Mesendoderm (in vitro differentiated cells): ENCODE results near the gene ARFIP2.

ENCODE experiments used
- DNase-seq: peaks from one replicate; pipeline ENCODE4 v3.0.0; 2013
- H2AK5ac ChIP-seq: 2 replicates; pipeline ENCODE4 v1.6.1; 2013; ENCODE audit warnings: low read length, inconsistent platforms
- H2BK120ac ChIP-seq: 2 replicates; pipeline ENCODE4 v1.6.1; 2013; ENCODE audit warnings: low read depth, mild to moderate bottlenecking, low read length, moderate library complexity, mixed read lengths
- H2BK15ac ChIP-seq: replicated peaks from 2 replicates; pipeline ENCODE4 v1.6.1; 2013; ENCODE audit warnings: low read depth, mild to moderate bottlenecking, moderate library complexity
- H2BK5ac ChIP-seq: 2 replicates; pipeline ENCODE4 v1.6.1; 2013; ENCODE audit warnings: low read length, inconsistent platforms
- H3K18ac ChIP-seq: 2 replicates; pipeline ENCODE4 v1.6.1; 2013; ENCODE audit warnings: mild to moderate bottlenecking, low read length, mixed read lengths
- H3K23ac ChIP-seq: one replicate; pipeline ENCODE4 v1.6.1; 2013; ENCODE audit warnings: low read length
- H3K27ac ChIP-seq: 2 replicates; pipeline ENCODE4 v1.5.1; 2013; ENCODE audit warnings: low read depth, mild to moderate bottlenecking, inconsistent platforms, low read length, moderate library complexity
- H3K27me3 ChIP-seq: 2 replicates; pipeline ENCODE4 v1.6.1; 2013; ENCODE audit warnings: low read length, control low read depth, mild to moderate bottlenecking, inconsistent platforms; ENCODE audit not compliant: insufficient read depth, poor library complexity
- H3K36me3 ChIP-seq: 2 replicates; pipeline ENCODE4 v1.6.1; 2013; ENCODE audit warnings: low read length, inconsistent platforms; ENCODE audit not compliant: control insufficient read depth, insufficient read depth
- H3K4ac ChIP-seq: one replicate; pipeline ENCODE4 v1.6.1; 2013; ENCODE audit warnings: low read depth, mild to moderate bottlenecking, low read length, moderate library complexity
- H3K4me1 ChIP-seq: 2 replicates; pipeline ENCODE4 v1.6.1; 2013; ENCODE audit warnings: low read depth, low read length, inconsistent platforms; ENCODE audit not compliant: control insufficient read depth
- H3K4me2 ChIP-seq: 2 replicates; pipeline ENCODE4 v1.6.1; 2013; ENCODE audit warnings: low read length
- H3K4me3 ChIP-seq: 2 replicates; pipeline ENCODE4 v1.5.1; 2013; ENCODE audit warnings: mild to moderate bottlenecking, low read length
- H3K56ac ChIP-seq: one replicate; pipeline ENCODE4 v1.6.1; 2013; ENCODE audit warnings: low read length
- H3K79me1 ChIP-seq: 2 replicates; pipeline ENCODE4 v1.6.1; 2013; ENCODE audit warnings: low read length, inconsistent platforms
- H3K79me2 ChIP-seq: 2 replicates; pipeline ENCODE4 v1.6.1; 2013; ENCODE audit warnings: mild to moderate bottlenecking, low read length; ENCODE audit not compliant: control insufficient read depth, insufficient read depth
- H3K9ac ChIP-seq: 2 replicates; pipeline ENCODE4 v1.6.1; 2013; ENCODE audit warnings: low read length, inconsistent platforms
- H4K5ac ChIP-seq: one replicate; pipeline ENCODE4 v1.6.1; 2013; ENCODE audit warnings: low read length
- H4K8ac ChIP-seq: one replicate; pipeline ENCODE4 v1.6.1; 2013; ENCODE audit warnings: low read depth, mild to moderate bottlenecking, control low read depth, low read length, moderate library complexity
- WGBS: extraction: QIAGEN DNeasy Blood & Tissue Kit; methylation state at CpG from one replicate; pipeline ENCODE4 v1.1.7; 2013; ENCODE audit warnings: low lambda C conversion rate, missing lambda C conversion rate; ENCODE audit not compliant: insufficient coverage; ENCODE audit errors: extremely low coverage; 5-methylcytosine and 5-hydroxymethylcytosine counted together

ARFIP2 gene

GRCh38 chr11:6480299-6480914 is 724 bp downstream of the ARFIP2 start:
- Histone ChIP-seq H3K56ac (peak overlapping the region; percentile 94), H3K27me3 (no peaks in the 10 kb centered on the region), H2BK120ac (no peak overlapping the region), H3K4me3 (peak overlapping the region; percentile 92), H3K27ac (no peak overlapping the region), H4K5ac (no peak overlapping the region), H2BK5ac (no peak overlapping the region), H3K9ac (peak overlapping the region; percentile 80), H3K18ac (no peak overlapping the region), H3K4ac (peak overlapping the region; percentile 29), H3K4me2 (peak overlapping the region; percentile 44), H2BK15ac (no peak overlapping the region), H3K79me1 (peaks cover 37% of the 10 kb centered on the region), H3K36me3 (peaks cover 12% of the 10 kb centered on the region), H3K4me1 (peaks cover 9% of the 10 kb centered on the region), H2AK5ac (peak overlapping the region; percentile 35), H3K23ac (no peak overlapping the region), H4K8ac (no peak overlapping the region), H3K79me2 (peaks cover 34% of the 10 kb centered on the region)
- DNase-seq = no peak
- no CpG with 5 or more reads among the region's 9 CpGs for WGBS

GRCh38 chr11:6476571-6476970 is 4.6 kb downstream of the ARFIP2 start:
- Histone ChIP-seq H3K18ac (no peak overlapping the region), H3K9ac (no peak overlapping the region), H3K79me2 (peaks cover 15% of the 10 kb centered on the region), H3K4me3 (no peak overlapping the region), H2AK5ac (no peak overlapping the region), H4K5ac (no peak overlapping the region), H2BK5ac (no peak overlapping the region), H3K4me2 (no peak overlapping the region), H2BK120ac (no peak overlapping the region), H3K27me3 (no peaks in the 10 kb centered on the region), H4K8ac (no peak overlapping the region), H3K56ac (no peak overlapping the region), H3K4me1 (peaks cover 6% of the 10 kb centered on the region), H3K27ac (no peak overlapping the region), H3K36me3 (peaks cover 8% of the 10 kb centered on the region), H3K4ac (no peak overlapping the region), H2BK15ac (no peak overlapping the region), H3K79me1 (peaks cover 21% of the 10 kb centered on the region), H3K23ac (no peak overlapping the region)
- WGBS = no CpG with 5 or more reads among the region's 4 CpGs
- no peak for DNase-seq

GRCh38 chr11:6475936-6476335 is 5.2 kb downstream of the ARFIP2 start:
- H3K4me3 ChIP-seq = no peak overlapping the region
- no peak overlapping the region for H3K23ac ChIP-seq
- H3K79me2 ChIP-seq = peaks cover 12% of the 10 kb centered on the region
- WGBS = no CpG with 5 or more reads among the region's 5 CpGs
- H3K27ac ChIP-seq = no peak overlapping the region
- peaks cover 8% of the 10 kb centered on the region for H3K36me3 ChIP-seq
- H4K8ac ChIP-seq = no peak overlapping the region
- H4K5ac ChIP-seq = no peak overlapping the region
- peaks cover 6% of the 10 kb centered on the region for H3K4me1 ChIP-seq
- H2BK15ac ChIP-seq = no peak overlapping the region
- no peak overlapping the region for H2BK120ac ChIP-seq
- H3K18ac ChIP-seq = no peak overlapping the region
- no peak overlapping the region for H3K56ac ChIP-seq
- no peak overlapping the region for H3K9ac ChIP-seq
- H2BK5ac ChIP-seq = no peak overlapping the region
- peak; percentile 68 for DNase-seq
- peaks cover 21% of the 10 kb centered on the region for H3K79me1 ChIP-seq
- no peaks in the 10 kb centered on the region for H3K27me3 ChIP-seq
- no peak overlapping the region for H3K4ac ChIP-seq
- no peak overlapping the region for H3K4me2 ChIP-seq
- no peak overlapping the region for H2AK5ac ChIP-seq

- Histone ChIP-seq H3K4me1 (peaks cover 3% of the 10 kb centered on the region), H3K9ac (no peak overlapping the region)
Measured at GRCh38 chr11:6474806-6475500, 6.2 kb downstream of the ARFIP2 start.

GRCh38 chr11:6474413-6474792 is 6.7 kb downstream of the ARFIP2 start:
- Histone ChIP-seq H3K4me3 (no peak overlapping the region), H3K23ac (no peak overlapping the region), H3K79me2 (no peaks in the 10 kb centered on the region), H3K18ac (peak overlapping the region; percentile 54), H3K4me2 (peak overlapping the region; percentile 67), H3K4ac (no peak overlapping the region), H3K27me3 (no peaks in the 10 kb centered on the region), H3K36me3 (peaks cover 8% of the 10 kb centered on the region), H3K27ac (peak overlapping the region; percentile 79), H4K8ac (no peak overlapping the region), H3K4me1 (peaks cover 4% of the 10 kb centered on the region), H4K5ac (no peak overlapping the region), H3K9ac (peak overlapping the region; percentile 76), H2BK5ac (no peak overlapping the region), H2BK15ac (no peak overlapping the region), H2BK120ac (no peak overlapping the region), H3K56ac (peak overlapping the region; percentile 87), H3K79me1 (peaks cover 7% of the 10 kb centered on the region), H2AK5ac (no peak overlapping the region)
- no peak for DNase-seq
- WGBS = no CpG with 5 or more reads among the region's 7 CpGs

More at GRCh38 chr11:6474806-6475500, 6.2 kb downstream of the ARFIP2 start:
- Histone ChIP-seq H3K79me2 (peaks cover 3% of the 10 kb centered on the region), H3K4me2 (no peak overlapping the region), H3K23ac (no peak overlapping the region), H3K4ac (no peak overlapping the region), H2BK5ac (no peak overlapping the region), H4K8ac (no peak overlapping the region), H3K27ac (no peak overlapping the region), H3K4me3 (no peak overlapping the region), H4K5ac (no peak overlapping the region), H3K36me3 (peaks cover 8% of the 10 kb centered on the region), H3K18ac (no peak overlapping the region), H2BK15ac (no peak overlapping the region), H2BK120ac (no peak overlapping the region), H3K27me3 (no peaks in the 10 kb centered on the region), H3K79me1 (peaks cover 12% of the 10 kb centered on the region), H2AK5ac (peak overlapping the region; percentile 31), H3K56ac (peak overlapping the region; percentile 19)
- peak; percentile 41 for DNase-seq
- no CpG with 5 or more reads among the region's 3 CpGs for WGBS
